HG03378 (cell line): ENCODE measurements around the gene NSG1.

ENCODE experiments used
- ATAC-seq: cut with Tn5 transposase; IDR thresholded peaks from one replicate; pipeline ENCODE4 v1.9.1; 2021; ENCODE audit warnings: mild to moderate bottlenecking, moderate library complexity; ENCODE audit not compliant: unreplicated experiment

NSG1 gene

DNA sequence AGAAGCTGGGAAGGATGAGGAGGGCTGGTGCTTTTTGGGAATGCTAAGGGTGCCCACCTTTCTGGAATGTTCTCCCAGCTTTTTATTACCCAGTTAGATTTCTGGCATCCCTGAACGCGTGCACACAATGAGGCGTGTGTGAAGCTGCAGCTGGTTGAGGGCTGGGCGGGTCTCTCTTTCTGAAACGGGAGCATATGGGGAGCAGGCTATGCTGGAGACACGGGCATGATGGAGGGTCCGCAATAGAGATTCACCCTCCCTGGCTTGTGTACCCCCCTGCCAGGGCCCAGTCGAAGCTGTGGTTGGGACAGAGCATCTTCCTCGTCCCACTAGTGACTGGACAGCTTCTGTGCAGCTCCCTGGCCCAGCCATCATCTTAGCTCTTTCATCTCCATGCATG lies 8.5 kb downstream of the NSG1 start:
- ATAC-seq, result no peak

DNA sequence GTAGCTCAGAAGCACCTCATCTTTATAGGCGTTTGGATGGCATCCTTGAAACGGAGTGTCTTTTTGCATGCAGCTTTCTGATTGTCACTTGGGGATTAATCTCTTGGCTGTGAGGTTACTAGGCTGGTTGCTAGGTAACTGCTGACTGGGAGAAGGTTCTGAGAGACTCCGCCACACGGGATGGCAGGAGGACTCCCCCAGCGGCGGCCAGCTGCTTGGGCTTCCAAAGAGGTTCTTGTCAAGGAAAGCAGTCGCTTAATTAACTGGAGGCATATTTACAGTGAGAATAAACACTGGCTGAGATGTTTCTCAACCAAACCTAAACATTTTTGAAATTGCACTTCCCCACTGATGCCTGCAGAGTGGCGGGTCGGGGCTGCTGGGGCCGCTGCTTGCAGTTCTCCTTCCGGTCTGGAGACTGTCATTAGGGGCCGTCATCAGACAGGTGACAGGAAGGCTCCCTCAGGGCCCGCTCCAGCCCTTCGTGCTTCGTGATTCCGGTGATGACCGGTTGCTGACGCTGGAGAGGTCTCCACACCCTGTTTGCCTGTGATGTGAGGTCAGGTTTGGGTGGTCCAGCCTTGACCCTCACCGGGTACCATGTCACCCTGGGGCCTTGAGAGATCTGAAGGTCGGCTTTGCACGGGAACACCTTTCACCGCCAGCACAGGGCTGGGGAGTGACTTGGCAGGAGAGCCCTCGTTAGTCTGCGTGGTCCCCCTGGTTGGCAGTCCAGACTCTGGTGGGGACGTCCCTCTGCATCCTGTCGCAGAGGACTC lies 9.1 kb downstream of the NSG1 start:
- no peak for ATAC-seq

DNA sequence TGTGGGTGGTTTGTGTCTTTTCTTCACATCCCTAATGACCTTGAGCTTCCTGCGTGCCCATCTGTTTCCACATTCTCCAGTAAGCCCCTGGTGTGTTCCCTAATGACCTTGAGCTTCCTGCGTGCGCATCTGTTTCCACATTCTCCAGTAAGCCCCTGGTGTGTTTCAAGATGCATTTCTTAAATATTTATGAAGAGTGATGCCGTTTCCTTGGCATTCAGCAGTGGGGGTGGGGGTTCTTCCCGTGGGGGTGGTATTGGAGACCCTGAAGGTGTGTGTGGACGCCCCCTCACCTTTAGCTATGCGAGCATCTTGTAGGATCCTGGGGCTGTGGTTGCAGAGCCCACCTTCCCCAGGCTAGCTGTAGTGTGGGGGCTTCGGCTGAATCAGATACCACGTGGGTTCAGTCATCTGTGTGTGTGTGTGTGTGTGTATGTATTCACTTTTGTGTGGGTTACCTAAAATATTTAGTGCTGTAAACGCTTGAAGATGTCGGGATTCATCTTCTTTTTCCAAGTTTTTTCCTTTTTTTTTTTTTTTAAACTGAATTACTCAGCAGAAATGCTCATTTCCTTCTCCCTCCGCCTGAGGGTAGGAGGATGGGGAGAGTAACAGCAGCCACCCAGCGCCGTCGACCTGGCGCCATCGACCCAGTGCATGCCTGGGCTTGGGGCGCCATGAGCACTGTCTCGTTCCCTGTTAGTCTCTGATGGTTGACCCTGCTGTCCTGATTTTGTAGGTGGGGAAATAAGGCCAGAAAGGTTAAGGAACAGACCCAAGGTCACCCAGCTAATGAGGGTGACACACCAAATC lies 9.9 kb downstream of the NSG1 start:
- ATAC-seq, result no peak

DNA sequence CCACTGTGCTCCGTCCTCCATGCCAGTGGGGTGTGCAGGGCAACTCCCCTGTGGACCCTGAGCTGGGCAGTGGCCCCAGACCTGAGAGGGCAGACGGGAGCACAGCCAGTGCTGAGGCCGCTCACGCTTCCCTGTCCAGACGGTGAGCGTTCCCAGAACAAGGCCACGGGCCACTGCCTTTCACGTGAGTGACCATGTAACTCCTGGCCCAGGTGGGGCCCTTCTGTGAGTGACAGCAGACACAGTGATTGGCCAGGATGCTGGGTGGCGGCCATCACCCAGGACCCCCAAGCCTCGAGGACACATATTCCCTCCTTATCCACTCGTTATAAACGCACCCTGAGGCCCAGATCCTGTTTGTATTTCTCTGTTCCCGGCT lies 10.5 kb downstream of the NSG1 start:
- ATAC-seq, result no peak

DNA sequence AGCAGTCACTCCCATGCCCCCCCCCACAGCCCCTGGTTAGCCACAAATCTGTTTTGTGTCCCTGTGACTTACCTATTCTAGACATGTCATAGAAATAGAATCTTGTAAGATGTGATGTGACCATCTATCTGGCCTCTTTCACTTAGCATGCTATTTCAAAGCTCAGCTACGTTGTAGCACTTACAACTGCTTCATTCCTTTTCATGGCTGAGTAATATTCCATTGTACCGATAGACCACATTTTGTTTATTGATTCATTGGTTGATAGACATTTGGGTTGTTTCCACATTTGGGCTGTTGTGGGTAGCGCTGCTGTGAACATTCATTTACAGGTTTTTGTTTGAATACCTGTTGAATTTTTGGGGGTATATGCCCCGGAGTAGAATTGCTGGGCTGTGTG lies 11.5 kb downstream of the NSG1 start:
- no peak for ATAC-seq

DNA sequence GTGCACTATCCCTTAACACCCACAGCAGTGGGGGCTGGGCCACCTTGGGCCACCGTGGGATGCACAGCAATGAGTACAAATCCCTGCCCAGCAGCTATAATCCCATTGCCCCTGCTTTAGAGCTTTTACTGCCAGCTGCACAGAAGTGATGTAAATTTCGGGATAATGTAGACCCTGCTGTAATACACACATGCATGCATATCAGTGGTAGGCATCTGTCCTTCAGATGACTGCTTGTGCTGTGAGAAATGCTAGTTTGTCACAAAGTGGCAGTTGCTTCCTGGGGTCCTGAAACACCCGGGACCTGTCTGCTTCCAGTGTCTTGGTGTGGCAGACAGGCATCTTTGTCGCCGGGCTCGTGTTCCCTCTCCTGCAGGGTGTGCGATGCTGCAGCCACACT lies 14.1 kb downstream of the NSG1 start:
- ATAC-seq, result no peak

DNA sequence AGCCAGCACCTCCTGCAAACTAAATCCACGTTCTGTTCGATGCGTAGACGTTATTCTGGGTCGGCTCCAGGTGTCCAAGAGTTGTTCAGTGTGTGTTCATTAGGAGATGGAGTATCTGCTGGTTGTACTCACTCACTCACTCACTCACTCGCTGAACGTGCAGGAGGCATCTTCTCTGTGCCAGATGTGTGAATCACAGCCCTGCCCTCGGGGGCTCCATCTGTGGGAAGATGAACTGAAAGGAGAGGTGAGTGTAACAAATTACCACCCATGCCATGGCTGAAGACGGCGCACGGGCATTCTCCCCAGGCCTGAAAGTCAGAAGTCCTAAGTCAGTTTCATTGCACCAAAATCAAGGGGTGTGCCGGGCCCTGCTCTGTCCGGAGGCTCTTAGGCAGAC lies 16.1 kb downstream of the NSG1 start:
- no peak for ATAC-seq

DNA sequence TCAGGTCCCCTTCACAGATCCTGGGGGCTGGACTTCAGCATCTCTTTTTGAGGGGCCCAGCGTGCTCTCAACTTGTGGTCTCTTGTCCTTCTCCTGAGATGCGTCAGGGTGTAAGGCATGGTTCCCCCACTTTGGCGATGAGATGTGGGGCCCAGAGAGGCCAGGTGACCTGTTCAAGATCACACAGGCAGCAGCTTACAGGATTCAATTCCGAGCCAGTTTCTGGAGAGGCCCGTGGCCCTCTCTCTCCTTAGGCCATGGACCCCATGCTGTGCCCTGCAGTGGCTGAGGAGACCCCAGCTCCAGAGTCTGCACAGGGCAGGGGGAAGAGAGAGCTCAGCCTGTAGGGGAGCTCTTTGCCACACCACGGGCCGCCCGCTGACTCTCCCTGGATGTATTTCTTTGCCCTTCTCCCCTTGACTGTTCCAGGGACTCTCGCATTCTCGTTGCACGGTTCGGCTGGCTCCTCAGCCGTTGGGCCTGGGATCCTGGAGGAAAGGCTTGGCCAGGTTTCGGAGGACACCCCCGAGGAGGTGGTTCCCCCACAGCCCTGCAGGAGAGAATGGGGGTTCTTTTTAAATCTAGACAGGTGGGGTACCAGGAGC lies 18.6 kb downstream of the NSG1 start:
- no peak for ATAC-seq

DNA sequence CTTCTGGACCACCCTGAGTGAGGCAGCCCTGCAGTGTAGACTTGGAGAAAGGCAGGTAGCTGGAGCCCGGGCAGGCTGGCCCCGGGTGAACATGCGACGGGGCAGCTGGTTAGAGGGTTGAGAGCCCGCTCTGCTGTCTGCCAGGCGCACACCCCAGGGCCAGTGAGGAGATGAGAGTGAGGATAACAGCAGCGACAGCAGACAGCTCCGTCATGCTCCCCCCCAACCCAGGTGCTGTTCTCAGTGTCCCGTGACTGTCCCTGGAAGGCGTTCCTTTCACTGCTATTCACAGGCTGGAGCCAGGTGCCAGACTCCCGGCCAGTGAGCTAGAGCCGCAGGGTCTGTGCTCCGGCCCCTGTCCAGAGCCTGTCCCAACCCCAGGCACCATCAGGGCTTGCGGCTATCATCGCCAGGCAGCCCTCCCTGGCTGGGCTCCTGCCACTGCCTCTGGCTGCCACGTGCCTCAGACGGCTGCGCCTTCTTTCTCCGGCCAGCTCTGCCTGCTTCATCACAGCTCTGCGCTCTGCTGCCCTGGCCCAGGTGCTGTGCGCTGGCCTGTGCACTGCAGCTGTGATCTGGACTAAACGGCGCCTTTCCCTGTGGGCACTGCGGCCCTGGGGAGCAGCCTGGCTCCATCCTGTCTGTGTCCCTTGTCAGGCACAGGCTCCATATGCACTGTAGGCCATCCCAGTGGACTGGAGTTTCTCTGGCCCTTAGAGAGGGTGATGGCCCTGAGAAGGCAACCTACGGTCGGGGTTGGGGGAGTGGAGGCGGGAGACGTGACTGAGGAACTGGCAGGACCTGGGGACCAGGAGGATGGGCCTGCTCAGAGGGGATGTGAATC lies 19.8 kb downstream of the NSG1 start:
- ATAC-seq, result no peak

DNA sequence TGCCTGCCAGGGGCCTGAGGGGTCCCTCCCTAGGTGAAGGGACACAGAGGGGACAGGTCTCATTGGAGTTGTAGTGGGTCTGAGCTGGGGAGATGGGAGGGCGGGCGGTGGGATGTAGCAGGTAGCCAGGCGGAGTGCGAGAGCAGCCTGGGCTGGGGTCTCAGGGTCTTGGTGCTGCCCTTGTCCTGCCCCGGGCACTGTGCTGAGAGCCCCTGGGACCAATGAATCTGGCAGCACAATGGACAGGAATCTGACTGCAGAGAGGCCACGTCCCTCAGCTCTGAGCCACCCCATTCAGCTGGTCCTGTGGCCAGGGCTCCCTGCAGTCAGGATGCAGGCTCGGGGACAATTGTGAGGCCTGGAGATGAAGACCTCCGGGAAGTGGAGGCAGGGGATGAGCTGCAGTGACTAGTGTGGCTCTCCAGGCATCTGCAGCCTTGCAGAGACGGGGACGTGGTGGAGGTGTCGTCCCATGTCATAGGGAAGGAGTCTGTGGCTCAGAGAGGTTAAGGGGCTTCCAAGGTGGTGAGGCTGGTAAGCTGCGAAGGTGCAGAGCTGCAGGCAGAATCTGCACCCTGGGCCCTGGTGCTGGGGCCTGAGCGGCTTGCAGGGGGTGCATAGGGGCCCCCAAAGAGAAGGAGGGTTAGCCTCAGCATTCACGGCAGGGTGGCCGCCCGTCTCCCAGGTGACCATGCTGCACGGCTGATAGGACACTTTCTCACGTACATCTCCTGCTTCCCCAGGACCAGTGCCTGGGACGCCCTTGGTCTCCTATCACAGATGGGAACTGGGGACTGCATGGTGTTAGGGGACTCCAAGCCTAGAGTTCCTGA lies 20.6 kb downstream of the NSG1 start:
- ATAC-seq, result no peak

DNA sequence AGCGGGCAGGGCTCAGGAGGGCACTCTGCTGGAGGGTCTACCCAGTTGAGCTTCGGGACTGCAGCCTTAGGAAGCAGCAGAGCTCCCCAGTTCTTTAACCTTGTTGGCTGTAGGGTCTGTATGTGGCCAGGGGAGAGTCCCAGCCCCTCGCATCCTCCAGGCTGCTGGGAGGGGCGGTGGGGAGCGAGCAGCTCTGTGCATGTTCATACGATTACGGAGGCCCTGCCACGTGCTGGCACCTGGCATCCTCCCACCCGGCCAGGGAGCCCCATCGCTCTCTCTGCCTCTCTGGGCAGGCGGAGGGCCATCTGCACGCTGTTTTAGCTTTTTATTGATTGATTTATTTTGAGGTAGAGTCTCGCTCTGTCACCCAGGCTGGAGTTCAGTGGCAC lies 21.2 kb downstream of the NSG1 start:
- no peak for ATAC-seq

DNA sequence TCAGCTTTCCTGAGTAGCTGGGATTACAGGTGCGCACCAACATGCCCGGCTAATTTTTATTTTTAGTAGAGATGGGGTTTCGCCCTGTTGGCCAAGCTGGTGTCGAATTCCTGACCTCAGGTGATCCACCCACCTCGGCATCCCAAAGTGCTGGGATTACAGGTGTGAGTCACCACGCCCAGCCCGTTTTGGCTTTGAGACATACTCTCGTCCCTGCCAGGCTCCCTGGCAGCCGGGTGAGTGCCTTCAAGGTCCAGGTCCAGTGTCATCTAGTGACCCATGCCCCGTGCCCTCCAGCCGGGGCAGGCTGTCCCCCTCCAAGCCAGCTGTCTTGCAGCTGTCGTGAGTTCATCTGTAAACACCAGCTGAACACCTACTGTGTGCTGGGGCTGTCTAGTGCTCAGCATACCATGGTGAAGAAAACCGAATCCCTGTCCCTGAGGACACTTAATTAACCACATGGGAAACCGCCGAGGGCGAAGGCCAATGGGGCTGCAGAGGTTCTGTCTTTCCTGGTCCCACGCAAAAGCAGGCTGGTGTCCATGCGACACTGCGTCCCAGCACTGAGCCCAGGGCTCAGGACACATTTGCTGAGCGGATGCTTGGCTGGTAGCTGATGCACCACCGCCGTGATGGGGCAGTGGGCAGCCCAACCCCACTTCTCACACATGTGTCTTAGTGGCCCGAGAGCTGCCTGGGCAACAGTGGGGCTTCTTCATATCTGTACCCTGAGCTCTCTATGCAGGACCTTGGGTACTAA lies 21.9 kb downstream of the NSG1 start:
- ATAC-seq, result no peak

DNA sequence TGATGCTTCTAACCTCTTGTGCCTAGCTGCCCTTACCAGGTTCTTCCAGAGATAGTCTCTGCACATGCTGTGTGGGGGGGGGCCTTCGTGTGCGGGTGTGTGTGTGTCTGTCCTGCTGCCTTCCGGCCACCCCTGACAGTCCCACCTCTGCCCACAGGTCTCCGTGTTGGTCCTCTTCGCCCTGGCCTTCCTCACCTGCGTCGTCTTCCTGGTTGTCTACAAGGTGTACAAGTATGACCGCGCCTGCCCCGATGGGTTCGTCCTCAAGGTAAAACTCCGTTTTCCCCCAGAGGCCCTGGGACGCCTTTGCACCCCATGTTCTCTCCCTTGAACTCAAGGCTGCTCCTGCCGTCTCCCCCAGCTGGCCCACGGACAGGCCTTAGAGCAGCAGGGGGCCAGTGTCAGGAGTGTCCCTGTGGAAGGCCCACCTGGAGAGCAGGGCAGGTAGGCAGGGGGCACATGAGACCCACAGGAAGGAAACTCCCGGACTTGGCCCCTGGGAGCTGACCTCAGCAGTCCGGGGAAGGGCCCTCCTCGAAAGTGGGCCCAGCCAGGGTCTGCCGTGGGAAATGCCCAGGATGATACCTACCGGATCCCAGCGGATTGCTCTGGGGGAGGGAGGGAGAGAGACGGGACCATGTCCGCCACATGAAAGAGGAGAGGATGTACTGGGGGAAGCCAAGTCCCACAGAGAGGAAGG lies 22.7 kb downstream of the NSG1 start:
- no peak for ATAC-seq

DNA sequence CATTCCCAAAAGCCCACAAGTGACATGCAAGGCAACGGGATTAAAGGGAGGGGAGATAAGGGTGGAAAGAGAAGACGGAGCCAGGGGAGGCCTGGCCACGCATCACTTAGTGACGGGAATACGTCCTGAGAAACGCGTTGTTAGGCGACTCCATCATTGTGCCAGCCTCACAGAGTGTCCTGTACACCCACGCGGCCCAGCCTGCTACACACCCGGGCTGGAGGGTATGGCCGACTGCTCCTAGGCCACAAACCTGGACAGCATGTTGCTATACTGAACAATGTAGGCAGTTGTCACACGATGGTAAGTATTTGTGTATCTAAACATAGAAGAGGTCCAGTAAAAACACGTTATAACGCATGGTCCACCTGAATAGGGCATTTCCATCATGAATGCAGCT lies 23.4 kb downstream of the NSG1 start:
- no peak for ATAC-seq

DNA sequence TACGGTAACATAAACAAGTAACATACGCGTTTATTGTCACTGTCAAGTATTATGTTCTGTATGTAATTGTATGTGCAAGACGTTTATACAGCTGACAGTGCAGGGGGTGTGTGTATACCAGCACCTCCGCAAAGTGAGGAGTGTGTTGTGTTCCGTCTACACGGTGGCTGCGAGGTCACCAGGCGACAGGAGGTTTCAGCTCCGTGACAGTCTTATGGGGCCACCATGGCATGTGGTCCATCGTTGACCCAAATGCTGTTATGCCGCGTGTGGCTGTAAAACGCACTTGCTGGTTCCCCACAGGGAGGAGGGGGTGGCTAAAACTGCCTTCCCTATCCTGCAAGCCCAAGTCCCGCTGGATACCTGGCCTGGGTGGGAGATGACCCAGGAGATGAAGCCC lies 25.0 kb downstream of the NSG1 start:
- no peak for ATAC-seq

DNA sequence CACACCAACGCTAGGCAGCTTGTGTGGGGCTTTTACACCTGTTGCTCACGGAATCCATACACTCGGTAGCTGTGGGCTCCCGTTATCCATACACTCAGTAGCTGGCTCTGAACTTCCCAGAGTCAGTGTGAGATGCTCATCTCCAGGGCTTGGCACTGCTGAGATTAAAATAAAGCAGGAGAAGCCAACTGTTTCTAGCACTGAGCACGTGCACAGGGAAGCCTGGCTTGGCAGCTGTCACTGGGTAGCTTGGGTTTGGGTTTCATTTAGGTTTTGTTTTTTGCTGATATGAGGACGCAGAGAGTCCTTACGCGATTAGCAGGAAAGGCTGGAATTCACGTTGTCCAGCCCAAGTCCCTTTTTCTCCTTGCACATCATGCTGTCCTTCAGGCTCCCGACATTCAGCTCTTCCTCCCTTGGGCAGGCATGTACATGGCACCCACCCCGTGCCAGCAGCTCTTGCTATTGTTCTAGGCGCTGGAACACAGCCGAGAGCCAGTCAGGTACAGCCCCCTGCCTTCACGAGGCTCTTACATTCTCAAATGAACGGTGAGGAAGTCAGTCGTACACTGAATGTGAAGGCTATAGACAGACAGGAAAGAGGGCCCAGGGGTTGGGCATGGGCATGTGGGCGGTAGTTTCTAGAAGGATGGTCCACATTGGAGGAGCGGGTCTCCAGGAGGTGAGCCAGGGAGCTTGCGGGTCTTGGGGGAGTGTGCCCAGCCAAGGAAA lies 25.9 kb downstream of the NSG1 start:
- no peak for ATAC-seq

DNA sequence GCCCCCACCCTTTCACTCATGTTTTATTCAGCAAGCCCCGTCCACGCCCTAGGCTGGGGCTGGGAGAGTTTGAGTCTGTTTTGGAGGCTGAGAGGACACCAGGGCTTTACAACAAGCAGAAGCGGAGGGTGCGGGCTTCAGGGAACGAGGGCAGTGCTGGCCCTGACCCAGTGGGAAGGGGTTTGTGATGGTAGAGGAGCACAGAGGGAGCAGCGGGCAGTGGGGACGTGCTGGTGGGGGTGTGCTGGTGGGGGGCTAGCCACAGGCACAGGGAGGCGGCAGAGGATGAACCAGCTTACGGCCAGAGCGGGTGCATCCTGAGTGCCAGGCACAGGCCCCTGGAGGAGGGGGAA lies 26.4 kb downstream of the NSG1 start:
- ATAC-seq, result no peak

DNA sequence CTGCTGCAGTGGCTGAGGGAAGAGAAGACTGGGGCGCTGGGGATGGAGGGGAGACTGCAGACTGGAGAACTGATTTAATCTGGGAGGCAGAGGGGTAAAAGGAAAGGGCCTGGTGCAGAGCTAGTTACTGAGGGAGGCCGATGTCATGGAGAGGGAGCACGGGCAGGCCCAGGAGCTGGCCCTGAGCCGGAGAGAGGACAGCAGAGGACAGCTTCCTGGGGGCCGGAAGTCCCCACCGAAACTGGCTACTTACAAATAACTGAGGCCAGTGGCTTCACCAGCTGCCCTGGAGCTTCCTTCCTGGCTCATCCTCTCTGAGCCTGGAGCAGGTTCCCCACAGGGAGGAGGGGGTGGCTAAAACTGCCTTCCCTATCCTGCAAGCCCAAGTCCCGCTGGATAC lies 26.9 kb downstream of the NSG1 start:
- ATAC-seq, result no peak
